Stimulated activated CD8-positive, alpha-beta memory T cell treated with anti-CD3 and anti-CD28 coated beads, Interleukin-12 subunit alpha, Interleukin-12 subunit beta, amount 100 ng/mL, for 1 hour (primary cell): ENCODE data around the gene FAM83C.

Source experiments
- DNase-seq: peaks from one replicate; pipeline ENCODE4 v3.0.0-alpha.2; 2020; ENCODE audit warnings: low read depth

The FAM83C gene

GRCh38 chr20:35291654-35292503 lies at the start of gene FAM83C:
TSS of gene FAM83C (minus strand) at chr20:35292425. CDS start at chr20:35292304, 121 bp downstream.
- DNase-seq: no peak

- no peak for DNase-seq
Measured at GRCh38 chr20:35341366-35342028, 49.3 kb upstream of the FAM83C start.

DNA sequence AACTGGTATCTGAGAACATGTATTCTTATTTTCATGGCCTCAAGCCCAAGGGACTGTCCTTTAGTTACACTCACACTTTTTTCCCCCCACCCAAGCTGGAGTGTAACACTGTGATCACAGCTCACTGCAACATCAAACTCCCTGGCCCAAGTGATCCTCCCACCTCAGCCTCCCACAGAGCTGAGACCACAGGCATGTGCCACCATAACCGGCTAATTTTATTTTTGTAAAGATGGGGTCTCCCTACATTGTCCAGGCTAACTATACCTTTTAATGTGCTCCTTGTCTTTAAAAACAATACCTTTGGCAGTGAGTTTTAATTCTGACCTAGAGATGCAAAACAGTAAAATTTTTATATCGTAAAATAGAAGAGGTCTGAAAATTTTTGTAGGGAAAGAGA lies 48.2 kb upstream of the FAM83C start:
- no peak for DNase-seq

GRCh38 chr20:35339636-35340035 lies 47.4 kb upstream of the FAM83C start:
- DNase-seq: no peak

- no peak for DNase-seq
Measured at GRCh38 chr20:35339007-35339406, 46.8 kb upstream of the FAM83C start.

GRCh38 chr20:35334311-35335101 lies 42.3 kb upstream of the FAM83C start:
- DNase-seq: no peak

- DNase-seq: no peak
Measured at GRCh38 chr20:35333606-35334005, 41.4 kb upstream of the FAM83C start.

- DNase-seq: no peak
Measured at GRCh38 chr20:35332540-35333200, 40.4 kb upstream of the FAM83C start.

DNA sequence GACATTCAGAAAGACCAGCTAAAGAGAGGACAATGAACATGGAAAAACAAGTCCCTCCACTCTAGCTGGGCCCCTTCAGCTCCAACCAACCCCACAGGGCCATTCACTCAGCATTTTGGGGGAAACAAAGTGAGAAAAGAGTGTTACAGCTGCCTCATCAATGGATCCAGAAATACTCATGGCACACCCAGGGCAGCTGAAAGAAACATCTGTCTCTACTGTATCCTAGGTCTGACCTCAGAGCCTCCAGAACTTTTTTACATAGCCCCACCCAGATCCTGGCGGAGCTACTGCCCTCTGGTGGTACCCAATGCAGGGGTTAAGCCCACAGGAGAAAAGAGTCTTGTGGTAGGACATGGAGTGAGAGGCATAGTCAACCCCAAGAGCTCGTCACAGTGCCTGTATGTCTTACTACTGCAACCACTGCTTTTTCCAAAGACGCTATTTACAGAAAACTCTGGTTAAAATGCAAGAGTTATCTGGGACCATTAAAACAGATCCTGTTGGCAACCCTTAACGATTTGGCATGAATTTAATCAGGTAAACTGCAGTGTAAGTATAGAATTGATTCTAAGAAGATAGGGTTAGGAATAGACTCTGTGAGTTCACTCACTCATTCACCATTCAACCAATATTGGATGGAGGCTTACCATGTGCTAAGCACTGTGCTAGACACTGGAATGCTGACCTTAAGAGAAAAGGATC lies 37.4 kb upstream of the FAM83C start:
- no peak for DNase-seq

- DNase-seq: no peak
Measured at GRCh38 chr20:35328689-35329088, 36.5 kb upstream of the FAM83C start.

DNA sequence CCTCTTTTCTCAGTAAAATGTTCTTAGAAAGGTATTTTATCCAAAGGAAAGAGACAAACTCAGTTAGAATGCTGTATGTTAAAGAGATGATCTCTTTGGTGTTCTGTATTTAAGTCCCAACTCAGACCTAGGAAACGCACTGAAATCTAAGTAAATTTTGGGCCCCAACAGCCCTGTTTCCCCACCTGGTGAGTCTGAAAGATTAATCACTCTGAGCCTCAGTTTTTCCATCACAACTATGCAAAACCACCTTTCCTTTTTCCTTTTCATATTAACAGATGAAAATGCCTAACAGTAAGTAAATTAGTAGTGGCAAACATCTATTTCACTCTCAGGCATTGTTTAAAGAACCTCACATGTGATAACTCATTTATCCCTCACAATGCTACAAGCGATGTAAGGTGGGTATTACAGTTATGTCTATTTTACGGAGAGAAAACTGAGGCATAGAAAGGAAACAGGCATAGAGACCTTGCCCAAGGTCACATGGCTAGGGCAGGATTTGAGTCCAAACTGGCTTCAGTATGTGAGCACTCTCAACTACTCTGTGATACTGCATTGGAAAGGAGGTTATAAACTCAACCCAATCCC lies 36.0 kb upstream of the FAM83C start:
- DNase-seq: no peak

GRCh38 chr20:35327074-35327976 lies 35.1 kb upstream of the FAM83C start:
- no peak for DNase-seq

- DNase-seq: no peak
Measured at GRCh38 chr20:35326740-35327073, 34.5 kb upstream of the FAM83C start.

GRCh38 chr20:35326021-35326739 lies 34.0 kb upstream of the FAM83C start:
- DNase-seq: no peak

DNA sequence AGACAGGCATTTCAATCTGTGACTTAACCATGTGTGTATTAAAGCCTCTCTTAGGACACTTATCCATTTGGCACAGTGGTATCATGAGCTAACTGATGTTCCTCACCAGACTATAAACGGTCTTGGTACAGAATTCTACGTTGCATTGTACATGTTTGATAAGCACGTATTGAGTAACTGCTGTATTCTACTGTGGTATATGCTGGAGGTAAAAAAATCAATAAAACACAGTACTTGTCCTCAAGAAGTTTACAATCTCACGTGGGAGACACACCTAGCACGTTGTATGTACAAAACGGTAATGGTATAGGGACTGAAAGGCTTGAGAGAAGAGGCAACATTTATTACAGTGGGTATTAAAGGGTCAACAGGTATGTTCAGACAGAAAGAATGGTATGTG lies 33.2 kb upstream of the FAM83C start:
- no peak for DNase-seq

- DNase-seq: no peak
Measured at GRCh38 chr20:35320396-35321126, 28.3 kb upstream of the FAM83C start.

DNA sequence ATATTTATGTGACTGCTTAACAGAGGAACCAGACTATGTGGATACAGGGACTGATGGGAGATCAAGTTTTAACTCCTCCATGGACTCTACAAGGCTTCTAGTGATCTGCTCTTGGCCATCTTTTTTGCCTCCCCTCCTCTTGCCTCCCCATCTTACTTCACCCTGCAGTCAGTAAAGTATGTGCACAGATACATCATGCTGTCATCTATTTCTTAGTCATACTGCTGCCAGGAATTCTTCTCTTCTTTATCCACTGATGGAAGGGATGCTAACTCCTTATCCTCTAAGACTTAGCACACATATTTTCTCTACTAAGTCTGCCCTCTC lies 27.6 kb upstream of the FAM83C start:
- DNase-seq: no peak

DNA sequence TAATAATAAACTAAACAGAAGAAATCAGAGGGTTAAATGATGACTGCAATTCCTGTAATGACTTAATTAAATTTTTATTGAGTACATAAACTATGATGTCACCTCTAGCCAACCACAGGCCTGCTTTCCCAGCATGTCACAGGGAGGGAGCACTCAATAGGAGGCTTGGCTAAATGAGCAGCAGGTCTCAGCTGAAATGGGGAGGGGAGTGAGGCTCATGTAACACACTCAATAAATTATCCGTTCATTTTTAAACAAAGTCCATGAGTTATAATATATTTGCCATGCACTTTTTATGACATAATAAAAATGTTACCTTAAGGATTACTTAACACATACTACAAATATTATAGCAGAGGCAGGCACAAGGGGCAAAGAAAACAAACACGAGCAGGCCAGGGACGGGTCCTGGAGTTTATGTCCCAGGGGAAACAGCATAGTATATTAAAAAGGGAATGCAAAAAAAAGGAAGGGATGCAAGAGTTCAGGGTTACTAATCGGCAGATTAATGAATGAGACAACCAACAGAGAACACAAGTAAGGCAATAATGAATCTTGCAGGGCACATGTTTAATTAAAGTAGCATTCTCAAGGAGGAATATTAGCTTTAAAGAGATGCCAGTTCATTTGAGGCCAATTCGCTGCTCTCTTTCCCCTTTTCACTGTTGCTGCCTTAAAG lies 27.1 kb upstream of the FAM83C start:
- DNase-seq: no peak
